SU-DHL-6 (cell line): ENCODE measurements around the gene PRMT9.

Experiments used
- EZH2phosphoT487 ChIP-seq: fragments of 200-600 bp; sonication (generic), shearing (Covaris generic); conservative IDR thresholded peaks from 2 replicates; pipeline ENCODE4 v1.6.1; 2018; ENCODE audit warnings: mild to moderate bottlenecking, antibody characterized with exemption, low read length, moderate library complexity, mixed read lengths
- TF ChIP-seq, protein P1 (sequence below): fragments of 200-600 bp; sonication (generic); IDR thresholded peaks from one replicate; pipeline ENCODE4 v1.5.1; 2017; ENCODE audit warnings: antibody characterized with exemption, mild to moderate bottlenecking, low read length, moderate library complexity; ENCODE audit not compliant: insufficient read depth, poor library complexity, severe bottlenecking

DNA sequence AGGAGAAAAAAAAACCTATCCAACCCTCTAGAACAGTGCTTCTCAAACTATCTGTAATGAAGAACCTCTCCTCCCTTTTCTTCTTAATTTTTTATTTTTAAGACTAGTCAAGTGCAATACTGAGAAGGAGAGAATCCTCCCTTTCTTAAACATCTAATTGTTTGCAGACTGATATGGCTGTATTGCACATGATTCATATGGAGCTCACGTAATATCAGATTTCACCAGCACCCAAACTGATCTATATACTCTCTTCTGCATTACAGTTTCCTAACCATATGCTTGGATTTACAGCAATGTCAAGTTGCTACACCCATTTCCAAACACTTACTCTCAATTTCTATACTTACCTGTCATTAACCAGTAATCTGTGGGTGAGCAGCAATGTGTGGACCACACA is 9.5 kb downstream of the PRMT9 start:
- TF ChIP-seq, protein P1, sequence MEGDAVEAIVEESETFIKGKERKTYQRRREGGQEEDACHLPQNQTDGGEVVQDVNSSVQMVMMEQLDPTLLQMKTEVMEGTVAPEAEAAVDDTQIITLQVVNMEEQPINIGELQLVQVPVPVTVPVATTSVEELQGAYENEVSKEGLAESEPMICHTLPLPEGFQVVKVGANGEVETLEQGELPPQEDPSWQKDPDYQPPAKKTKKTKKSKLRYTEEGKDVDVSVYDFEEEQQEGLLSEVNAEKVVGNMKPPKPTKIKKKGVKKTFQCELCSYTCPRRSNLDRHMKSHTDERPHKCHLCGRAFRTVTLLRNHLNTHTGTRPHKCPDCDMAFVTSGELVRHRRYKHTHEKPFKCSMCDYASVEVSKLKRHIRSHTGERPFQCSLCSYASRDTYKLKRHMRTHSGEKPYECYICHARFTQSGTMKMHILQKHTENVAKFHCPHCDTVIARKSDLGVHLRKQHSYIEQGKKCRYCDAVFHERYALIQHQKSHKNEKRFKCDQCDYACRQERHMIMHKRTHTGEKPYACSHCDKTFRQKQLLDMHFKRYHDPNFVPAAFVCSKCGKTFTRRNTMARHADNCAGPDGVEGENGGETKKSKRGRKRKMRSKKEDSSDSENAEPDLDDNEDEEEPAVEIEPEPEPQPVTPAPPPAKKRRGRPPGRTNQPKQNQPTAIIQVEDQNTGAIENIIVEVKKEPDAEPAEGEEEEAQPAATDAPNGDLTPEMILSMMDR, result no peak
- TF ChIP-seq EZH2phosphoT487, result no peak
